Left ventricle myocardium superior (tissue), 1 donor: ENCODE data around the gene HAUS3. TPM values are rescaled to one million over a fixed set of nuclear protein-coding genes. Genes with fewer than 3 reads are reported as not detected.

Experiments
- ATAC-seq: fragments of 200-7000 bp; cut with Tn5 transposase; one replicate; pipeline ENCODE4 v1.9.1; 2020; ENCODE audit warnings: mild to moderate bottlenecking, moderate library complexity
- DNase-seq: peaks from one replicate; pipeline ENCODE4 v3.0.0-alpha.2; 2020
- intact Hi-C: fragments of 100-400 bp; cut with micrococcal nuclease; formaldehyde crosslinking; loops from one replicate; pipeline ENCODE4 v1.11.0; 2022
- total RNA-seq: library from RNA; stranded (reverse); fragmentation: NEBNext Ultra II Directional; extraction: Animal tissue kit (Norgen Biotek cat#: 25700); gene quantifications from one replicate; pipeline ENCODE4 v1.2.1, GENCODE V29; 2021
- donor health status: DM: no; HTN: yes; CAD: no; lungs with severe emphysema.

Gene HAUS3
- total RNA-seq, 1 donor from 2014 or later = 8.2 TPM

GRCh38 chr4:2255501-2256155 lies 13.7 kb upstream of the HAUS3 start:
- intact Hi-C loops = no loop called here
- peak; percentile 20 for ATAC-seq

DNA sequence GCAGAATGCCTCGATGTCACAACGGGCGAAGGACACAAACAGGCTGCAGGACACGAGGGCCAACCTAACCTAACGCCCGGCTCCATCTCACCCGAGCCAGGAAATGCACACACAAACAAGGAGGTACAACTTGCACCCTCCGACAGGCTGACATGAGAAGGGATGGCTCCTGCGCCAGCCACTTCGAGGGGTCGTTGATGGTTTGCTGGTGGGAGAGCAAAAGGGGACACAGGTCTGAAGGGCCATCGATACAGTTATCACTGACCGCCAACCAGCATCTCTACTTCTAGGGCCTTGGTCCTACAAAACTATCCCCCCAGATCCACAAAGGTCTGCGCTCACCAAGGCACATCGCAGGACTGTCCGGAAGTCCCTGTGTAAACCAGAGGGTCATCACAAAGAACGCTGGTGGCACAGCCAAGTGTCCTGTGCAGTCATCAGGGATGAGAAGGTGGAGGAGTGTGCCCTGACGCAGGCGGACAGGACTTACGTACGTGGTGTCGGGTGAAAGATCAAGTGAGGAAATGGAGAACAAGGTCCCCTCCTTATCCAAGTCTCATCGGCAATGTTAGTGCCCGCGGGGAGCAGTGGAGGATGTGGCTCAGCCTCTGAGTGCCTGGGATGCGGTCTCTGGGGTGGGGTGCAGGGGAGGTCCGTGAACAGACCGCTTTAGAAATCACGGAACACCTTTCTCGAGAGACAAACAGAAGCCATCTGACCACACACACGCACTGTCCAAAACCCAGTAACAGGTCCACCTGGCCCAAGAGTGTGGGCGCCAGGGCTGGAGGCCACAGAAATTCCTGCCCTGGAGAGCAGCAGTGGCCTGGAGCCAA lies 13.0 kb upstream of the HAUS3 start:
- DNase-seq (no peak), ATAC-seq (no peak)
- intact Hi-C loops = no loop called here

More at GRCh38 chr4:2255501-2256155, 13.7 kb upstream of the HAUS3 start:
- DNase-seq = peak; percentile 66

DNA sequence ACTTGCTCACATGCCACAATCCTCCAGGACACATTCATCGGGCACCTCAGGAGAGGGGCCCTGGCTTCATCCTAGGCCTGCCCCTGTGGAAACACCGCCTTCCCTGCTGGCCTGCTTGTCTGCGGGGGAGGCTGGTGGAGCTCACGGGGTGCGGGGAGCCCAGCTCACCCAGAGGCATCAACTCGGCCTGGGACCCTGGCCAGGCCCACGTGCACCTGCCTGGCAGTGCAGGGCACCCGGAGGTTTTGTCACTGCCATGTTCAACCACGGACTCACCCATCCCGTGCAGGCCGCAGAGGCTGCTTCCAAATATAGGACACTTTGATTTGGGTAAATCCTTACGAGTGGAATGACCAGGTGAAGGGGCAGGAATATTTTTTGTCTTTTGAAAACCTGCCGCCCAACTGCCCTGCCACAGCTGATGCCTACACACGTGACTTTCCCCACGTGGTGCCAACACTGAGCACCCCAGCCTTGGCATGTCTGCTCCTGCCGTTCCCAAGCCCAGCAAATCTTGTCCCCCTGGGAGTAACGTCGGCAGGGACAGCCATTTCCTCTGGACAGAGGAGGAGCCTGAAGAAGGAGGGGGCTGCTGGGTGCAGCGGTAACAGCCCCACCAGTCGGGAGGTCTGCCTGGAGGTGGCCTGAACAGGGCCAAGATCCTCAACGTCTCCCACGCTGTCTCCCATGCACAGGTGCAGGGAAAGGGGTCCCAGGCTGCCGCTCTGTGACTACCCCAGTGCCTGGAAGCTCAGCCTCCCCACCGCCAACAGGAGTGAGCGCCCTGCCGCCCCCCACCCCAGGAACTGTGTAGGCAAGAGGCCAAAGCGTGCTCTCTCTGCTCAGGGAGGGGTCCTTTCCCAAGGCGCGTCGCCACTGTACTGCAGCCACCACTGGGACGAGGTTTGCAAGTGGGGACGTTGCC lies 11.5 kb upstream of the HAUS3 start:
- ATAC-seq (no peak), DNase-seq (peak; percentile 37)
- intact Hi-C loops = no loop called here

- intact Hi-C loops = no loop called here
- ATAC-seq (no peak), DNase-seq (no peak)
Observed at GRCh38 chr4:2252530-2253091, 10.7 kb upstream of the HAUS3 start.

DNA sequence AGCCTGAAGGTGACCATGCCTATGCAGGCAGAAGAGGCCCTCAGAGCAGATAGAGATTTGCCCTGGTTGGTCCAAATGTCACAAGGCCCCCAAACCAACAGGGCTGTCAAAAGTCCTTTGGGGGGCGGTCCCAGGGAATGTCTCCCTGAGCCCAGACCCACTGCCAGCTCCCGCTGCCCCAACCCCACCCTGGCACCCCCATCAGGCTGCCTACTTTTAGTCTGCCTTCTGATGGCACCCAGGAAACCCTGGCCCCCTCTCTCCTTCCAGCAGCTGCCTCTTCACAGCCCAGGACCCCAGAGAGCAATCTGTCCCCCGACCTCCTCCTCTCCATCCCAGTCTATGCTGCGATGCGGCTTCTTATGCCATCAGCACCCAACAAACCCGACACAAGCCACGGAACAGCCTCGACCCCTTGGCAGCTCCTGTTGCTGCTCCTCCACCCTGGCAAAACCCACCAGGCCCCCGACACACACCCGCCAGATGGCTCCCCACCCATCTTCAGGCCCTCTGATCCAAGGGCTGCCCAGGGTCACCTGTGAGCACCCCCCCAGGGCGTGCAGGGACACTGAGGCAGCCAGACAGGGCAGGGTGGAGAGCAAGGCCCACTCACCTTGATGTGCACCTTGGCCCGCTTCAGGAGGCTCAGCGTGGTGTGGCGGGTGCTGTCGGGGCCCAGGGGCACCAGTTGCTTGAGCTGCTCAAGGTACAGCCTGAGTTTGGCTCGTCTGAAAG lies 10.0 kb upstream of the HAUS3 start:
- intact Hi-C loops = no loop called here
- ATAC-seq (no peak), DNase-seq (no peak)

GRCh38 chr4:2251073-2251794 lies 9.3 kb upstream of the HAUS3 start:
- DNase-seq (no peak), ATAC-seq (no peak)
- intact Hi-C loops = no loop called here

DNA sequence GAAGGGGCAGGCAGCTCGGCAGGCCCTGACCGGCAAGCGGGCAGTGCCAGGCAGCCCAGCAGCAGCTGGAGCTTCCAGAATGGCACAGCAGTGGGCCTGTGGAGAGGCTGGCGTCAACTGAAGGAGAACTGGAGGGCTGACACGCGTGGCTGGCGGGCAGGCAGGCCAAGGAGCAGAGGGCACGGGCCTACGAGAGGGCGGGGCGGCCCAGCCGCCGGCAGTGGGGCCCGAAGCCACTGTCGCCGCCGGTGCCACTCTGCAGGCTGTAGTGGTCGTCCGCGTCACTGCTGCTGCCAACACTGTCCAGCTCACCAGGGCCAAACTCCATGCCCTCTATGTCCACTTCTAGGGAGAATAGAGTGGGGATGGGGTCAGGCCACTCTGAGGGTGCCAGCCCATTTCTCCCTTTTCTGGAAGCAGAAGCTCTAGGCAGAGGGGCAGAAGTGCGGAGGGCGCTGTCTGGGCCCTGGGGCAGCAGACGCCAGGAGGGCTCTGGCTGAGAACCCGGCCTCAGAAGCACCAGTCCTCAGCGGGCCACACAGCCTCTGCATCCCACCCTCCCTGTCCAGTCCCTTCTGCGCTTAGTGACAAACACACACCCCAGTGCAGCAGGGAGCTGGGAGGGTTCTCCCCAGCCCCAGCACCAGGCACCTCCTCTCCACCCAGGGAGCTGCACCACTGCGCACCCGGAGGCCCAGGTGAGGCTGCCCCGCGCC lies 8.6 kb upstream of the HAUS3 start:
- DNase-seq (no peak), ATAC-seq (no peak)
- intact Hi-C loops = no loop called here

- DNase-seq (no peak), ATAC-seq (no peak)
- intact Hi-C loops = no loop called here
Observed at GRCh38 chr4:2249526-2250356, 7.8 kb upstream of the HAUS3 start.

GRCh38 chr4:2248821-2249261 lies 6.9 kb upstream of the HAUS3 start:
- no peak for ATAC-seq
- intact Hi-C loops = no loop called here
- DNase-seq = no peak

DNA sequence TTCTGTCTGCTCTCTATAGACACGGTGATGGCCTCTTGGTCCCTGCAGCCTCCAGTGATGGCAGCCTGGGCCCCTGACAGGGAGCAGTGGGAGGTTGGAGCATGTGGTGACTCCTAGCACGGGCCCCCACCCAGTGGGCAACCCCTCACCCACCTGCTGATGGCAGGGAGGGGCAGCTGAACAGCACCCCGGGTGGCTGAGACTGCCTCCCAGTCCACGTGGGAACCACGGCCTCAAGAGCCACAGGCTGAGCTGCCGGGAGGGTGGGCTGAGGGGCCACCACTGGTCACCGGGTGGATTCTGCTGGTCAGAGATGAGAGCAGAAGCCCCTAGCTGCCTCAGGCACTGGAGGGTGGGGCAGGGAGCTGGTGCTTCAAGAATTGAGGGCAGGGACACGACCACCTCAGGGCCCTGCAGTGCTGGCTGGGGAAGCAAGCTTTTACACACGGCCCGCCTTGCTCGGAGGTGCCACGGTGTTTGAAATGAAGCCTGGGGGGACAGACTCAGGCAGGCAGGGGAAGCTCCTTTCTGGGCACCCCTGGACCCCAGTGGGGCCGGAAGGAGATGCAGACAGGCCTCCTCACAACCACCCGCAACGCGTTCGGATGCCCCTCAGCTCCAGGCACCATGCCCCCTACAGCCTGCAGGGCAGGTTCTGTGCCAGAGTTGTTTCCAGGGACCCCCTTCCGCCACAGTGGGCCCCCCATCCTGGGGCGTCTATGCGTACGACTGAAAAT lies 6.3 kb upstream of the HAUS3 start:
- intact Hi-C loops = no loop called here
- DNase-seq (no peak), ATAC-seq (no peak)

GRCh38 chr4:2247128-2248043 lies 5.5 kb upstream of the HAUS3 start:
- intact Hi-C loops = no loop called here
- ATAC-seq = no peak

DNA sequence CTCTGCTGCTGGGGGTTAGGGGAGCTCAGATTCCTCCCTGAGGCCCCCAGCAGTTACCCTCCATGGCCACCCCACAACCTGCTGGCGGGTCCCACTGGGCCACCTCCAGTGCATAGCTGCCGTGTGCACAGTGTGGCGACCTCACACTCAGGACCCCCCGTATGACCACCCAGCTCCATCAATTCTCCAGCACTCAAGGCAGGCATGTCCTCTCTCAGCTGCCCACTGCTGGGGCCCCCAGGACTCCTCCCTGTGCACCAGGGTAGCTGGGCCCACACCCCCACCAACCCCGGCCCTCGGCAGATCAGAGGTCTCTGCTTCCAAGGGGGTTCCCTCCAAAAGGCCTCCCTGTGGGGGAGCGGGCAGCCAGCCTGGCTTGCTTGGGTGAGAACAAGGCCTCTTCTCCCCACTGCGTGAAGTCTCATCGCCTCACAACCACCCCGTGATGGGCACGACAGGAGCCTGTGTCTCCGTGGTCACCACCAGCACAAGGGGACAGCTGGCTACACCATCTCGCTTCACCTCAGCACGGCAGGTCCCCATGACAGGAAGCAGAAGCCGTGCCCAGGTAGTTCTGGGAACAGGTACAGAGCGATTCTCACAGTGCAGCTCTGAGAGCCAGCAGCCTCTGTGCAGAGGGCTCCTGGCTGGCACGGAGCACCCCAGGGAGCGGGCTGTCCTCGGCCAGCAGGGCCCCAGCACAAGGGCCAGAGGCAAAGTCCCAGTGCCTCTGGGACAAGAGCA lies 4.6 kb upstream of the HAUS3 start:
- no peak for ATAC-seq
- DNase-seq = no peak
- intact Hi-C loops = no loop called here

More at GRCh38 chr4:2247128-2248043, 5.5 kb upstream of the HAUS3 start:
- peak; percentile 37 for DNase-seq

DNA sequence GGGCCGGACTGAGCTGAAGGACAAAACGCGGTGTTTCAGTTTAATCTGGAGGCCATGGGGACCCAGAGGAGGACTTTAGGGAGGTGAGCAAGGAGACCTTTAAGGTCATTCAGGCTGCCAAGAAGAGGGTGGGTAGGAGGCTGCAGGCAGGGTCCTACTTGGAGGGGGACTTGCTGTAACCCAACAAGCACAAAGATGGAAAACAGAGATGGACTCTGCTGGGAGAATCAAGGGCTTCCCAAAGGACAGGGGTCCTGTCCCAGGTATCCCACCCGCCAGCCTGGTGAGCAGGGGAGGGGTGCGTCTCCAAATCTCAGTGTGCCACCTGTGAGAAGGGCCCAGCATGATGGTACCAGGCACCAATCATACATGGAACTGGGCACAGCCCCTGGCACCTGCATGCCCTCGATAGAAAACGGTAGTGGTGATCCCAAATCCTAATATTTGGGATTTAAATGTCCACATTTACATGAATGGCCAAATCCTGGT lies 3.9 kb upstream of the HAUS3 start:
- intact Hi-C loops = no loop called here
- DNase-seq (no peak), ATAC-seq (no peak)
